ENCODE results near the gene FGF6. TPM values are rescaled to one million over a fixed set of nuclear protein-coding genes. Genes with fewer than 3 reads are reported as not detected.

The FGF6 gene
- total RNA-seq, 6 experiments from 2014 or later, result not detected

DNA sequence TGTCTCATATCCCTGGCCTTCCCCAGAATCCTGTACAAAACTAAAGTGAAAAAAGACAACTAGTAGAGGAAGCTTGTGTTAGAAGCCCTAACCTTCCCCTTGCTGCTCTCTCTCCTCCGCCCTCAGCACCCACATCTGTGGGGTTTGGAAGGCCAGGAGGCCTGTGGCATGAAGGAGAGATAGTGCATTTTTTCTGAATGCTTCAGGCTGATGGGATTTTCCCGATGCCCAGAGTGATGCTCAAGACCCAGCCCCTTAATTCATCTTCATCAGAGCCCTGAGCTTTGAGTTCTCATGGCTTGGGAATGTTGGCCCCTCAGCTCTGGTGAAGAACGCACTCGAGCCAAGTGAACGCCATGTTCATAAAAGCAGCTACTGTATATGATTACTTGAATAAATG is 5.9 kb downstream of the FGF6 start:
- DNase-seq, result no peak
- Mint-ChIP-seq H3K4me1 (ENCODE audit: low read depth) (no peaks in the 10 kb centered on the region), H3K36me3 (ENCODE audit: low read depth) (no peaks in the 10 kb centered on the region), H3K27me3 (ENCODE audit: insufficient read depth) (peaks cover 32% of the 10 kb centered on the region), H3K27ac (no peak overlapping the region), H3K9me3 (no peaks in the 10 kb centered on the region), H3K4me3 (no peak overlapping the region)
- TF ChIP-seq, protein P1, sequence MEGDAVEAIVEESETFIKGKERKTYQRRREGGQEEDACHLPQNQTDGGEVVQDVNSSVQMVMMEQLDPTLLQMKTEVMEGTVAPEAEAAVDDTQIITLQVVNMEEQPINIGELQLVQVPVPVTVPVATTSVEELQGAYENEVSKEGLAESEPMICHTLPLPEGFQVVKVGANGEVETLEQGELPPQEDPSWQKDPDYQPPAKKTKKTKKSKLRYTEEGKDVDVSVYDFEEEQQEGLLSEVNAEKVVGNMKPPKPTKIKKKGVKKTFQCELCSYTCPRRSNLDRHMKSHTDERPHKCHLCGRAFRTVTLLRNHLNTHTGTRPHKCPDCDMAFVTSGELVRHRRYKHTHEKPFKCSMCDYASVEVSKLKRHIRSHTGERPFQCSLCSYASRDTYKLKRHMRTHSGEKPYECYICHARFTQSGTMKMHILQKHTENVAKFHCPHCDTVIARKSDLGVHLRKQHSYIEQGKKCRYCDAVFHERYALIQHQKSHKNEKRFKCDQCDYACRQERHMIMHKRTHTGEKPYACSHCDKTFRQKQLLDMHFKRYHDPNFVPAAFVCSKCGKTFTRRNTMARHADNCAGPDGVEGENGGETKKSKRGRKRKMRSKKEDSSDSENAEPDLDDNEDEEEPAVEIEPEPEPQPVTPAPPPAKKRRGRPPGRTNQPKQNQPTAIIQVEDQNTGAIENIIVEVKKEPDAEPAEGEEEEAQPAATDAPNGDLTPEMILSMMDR (IDR thresholded peaks at IDR 0.05), result no peak

DNA sequence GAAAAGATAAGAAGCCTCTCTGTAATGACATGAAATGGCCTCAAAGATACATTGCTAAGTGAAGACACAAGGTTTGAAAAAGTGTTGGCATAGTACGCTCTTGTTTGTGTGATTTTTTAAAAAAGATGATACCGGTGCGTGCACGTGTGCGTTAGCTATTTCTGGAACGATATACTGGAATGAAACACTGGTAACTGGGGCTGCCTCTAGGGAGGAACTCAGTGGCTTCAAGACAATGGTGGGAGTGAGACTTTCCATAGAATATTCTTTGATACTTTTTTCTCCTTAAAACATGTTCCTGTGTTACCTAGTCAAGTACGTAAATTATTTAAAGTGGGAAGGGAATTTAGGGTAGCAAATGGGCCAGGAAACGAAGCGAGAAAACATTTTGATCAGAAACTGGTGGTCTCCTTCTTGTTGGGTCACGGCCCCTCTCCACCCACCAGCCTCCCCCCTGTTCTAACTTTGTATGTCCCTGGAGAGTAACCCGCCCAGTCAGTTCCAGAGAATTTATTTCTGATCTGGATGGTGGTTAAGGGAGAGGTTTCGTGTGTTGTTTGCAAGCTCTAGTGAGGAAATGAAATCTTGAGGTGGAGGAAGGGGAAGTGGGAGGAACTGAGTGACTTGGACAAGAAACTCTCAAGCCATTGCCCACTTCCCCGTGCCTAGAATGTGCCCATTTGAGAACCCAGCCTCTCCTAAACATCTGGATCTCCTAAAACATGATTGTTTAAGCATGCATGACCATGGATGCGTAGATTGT is 6.6 kb downstream of the FGF6 start:
- H3K4me3 Mint-ChIP-seq, result no peak overlapping the region
- H3K36me3 Mint-ChIP-seq (ENCODE audit: low read depth), result no peaks in the 10 kb centered on the region
- no peak overlapping the region for H3K27ac Mint-ChIP-seq
- no peaks in the 10 kb centered on the region for H3K9me3 Mint-ChIP-seq
- no peaks in the 10 kb centered on the region for H3K4me1 Mint-ChIP-seq (ENCODE audit: low read depth)
- TF ChIP-seq, protein P1 (IDR thresholded peaks at IDR 0.05), result no peak
- peaks cover 27% of the 10 kb centered on the region for H3K27me3 Mint-ChIP-seq (ENCODE audit: insufficient read depth)
- DNase-seq, result no peak

DNA sequence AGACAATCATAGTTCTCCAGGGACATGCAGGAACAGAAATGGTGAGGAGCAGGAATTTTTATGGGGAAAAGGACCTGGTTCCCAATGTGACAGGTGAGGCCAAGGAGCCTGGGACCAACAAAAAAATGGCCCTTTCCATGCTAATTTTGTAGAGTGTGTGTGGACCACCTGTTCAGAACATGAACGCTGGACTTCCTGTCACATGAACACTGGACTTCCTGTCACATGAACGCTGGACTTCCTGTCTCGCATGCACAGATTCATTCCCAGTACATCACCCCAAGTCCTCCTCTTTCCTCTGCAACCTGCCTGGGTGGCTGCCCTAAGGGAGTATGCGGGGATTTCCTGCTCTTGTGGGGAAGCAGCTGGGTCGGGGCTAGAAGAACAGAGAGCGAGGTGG is 10.1 kb downstream of the FGF6 start:
- Mint-ChIP-seq H3K4me1 (ENCODE audit: low read depth) (no peaks in the 10 kb centered on the region), H3K27ac (no peak overlapping the region), H3K27me3 (ENCODE audit: insufficient read depth) (peaks cover 21% of the 10 kb centered on the region), H3K9me3 (no peaks in the 10 kb centered on the region), H3K4me3 (no peak overlapping the region), H3K36me3 (ENCODE audit: low read depth) (no peaks in the 10 kb centered on the region)
- TF ChIP-seq, protein P1 (IDR thresholded peaks at IDR 0.05), result no peak
- DNase-seq, result no peak

DNA sequence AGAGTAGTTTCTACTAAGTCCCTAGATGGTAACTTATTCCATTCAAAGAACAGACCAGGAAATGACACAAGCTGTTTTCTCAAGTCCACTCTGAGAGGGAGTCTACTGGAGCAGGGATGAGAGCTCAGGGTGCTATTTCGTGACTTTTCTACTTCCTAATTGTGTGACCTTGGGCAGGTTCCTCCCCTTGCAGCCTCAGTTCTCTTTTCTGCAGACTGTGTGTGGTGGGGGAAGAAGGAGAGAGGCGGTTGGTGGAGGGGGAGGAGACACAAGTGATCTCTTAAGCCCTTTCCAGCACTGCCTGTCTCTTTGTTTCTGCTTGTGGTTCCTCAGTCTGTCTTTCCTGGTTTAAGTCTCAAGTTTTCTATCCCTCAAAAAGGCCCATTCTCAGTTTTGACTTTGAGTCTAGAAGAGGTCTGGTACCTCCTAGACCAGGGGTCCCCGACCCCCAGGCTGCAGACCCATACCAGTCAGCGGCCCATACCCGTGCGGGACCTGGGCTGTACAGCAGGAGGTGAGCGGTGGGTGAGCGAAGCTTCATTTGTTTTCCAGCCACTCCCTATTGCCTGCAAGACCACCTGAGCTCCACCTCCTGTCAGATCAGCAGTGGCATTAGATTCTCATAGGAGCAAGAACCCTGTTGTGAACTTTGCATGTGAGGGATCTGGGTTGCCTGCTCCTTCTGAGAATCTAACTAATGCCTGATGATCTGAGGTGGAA is 10.7 kb downstream of the FGF6 start:
- Mint-ChIP-seq H3K27me3 (ENCODE audit: insufficient read depth) (peaks cover 23% of the 10 kb centered on the region), H3K4me1 (ENCODE audit: low read depth) (no peaks in the 10 kb centered on the region), H3K36me3 (ENCODE audit: low read depth) (no peaks in the 10 kb centered on the region), H3K9me3 (no peaks in the 10 kb centered on the region), H3K27ac (no peak overlapping the region), H3K4me3 (no peak overlapping the region)
- no peak for DNase-seq
- TF ChIP-seq, protein P1 (IDR thresholded peaks at IDR 0.05), result no peak

DNA sequence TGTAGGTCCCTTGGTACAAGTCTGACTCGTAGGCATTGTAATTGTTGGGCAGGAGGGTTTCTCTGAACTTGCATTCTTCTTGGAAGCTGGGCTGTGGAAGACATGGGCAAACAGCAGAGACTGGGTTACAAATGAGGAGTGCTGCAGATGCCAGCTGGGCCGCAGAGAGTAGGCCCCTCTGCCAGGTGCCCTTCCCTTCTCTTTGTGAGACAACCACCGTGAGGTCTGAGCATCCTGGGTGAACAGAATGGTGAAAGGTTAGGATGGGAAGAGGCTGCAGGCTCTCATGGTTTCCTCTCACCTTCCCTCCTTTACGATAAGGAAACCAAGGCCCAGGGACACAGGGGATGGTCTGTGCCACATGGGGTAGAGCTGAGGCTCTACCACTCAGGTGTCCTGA is 11.3 kb downstream of the FGF6 start:
- TF ChIP-seq, protein P1 (IDR thresholded peaks at IDR 0.05), result no peak
- DNase-seq, result no peak
- Mint-ChIP-seq H3K27ac (no peak overlapping the region), H3K27me3 (ENCODE audit: insufficient read depth) (peaks cover 22% of the 10 kb centered on the region), H3K4me1 (ENCODE audit: low read depth) (no peaks in the 10 kb centered on the region), H3K4me3 (no peak overlapping the region), H3K36me3 (ENCODE audit: low read depth) (no peaks in the 10 kb centered on the region), H3K9me3 (no peaks in the 10 kb centered on the region)

Measured in HFFc6 (cell line).